Thyroid gland (tissue), 4 donors: ENCODE measurements around the gene WDR36.

Experiments
- CTCF ChIP-seq, 6 experiments: fragments of 200-600 bp in 3 of 6; fragments of 450-650 bp in 3 of 6; sonication (generic) in 3 of 6; IDR thresholded peaks; one replicate each; pipeline ENCODE4 v1.5.1; 2016 to 2019; ENCODE audit warnings: antibody characterized with exemption in 6 of 6, mild to moderate bottlenecking in 2 of 6, inconsistent platforms in 1 of 6, moderate library complexity in 1 of 6
- POLR2A ChIP-seq, 2 donors: fragments of 450-650 bp; IDR thresholded peaks; one replicate each; pipeline ENCODE4 v1.6.1; 2017; ENCODE audit warnings: antibody characterized with exemption in 2 of 2, mild to moderate bottlenecking in 2 of 2, moderate library complexity in 1 of 2

GRCh38 chr5:111163000-111163399, 70.9 kb downstream of the WDR36 start:
- TF ChIP-seq CTCF (IDR thresholded peaks at IDR 0.05) (no peak), POLR2A (IDR thresholded peaks at IDR 0.05) (no peak)
